Glomerular endothelial cell (primary cell): ENCODE measurements around the gene GTF3C6. TPM values are rescaled to one million over a fixed set of nuclear protein-coding genes. Genes with fewer than 3 reads are reported as not detected.
"Not testable (repeated sequence)": the region's sequence is repeated elsewhere in the genome, so short reads cannot be mapped to it uniquely, and the experiment has no call there.

Experiments used
- DNase-seq: peaks from one replicate; pipeline ENCODE4 v3.0.0-alpha.2; 2011; ENCODE audit warnings: low read depth, low spot score; ENCODE audit errors: extremely low read depth
- total RNA-seq: library from RNA; depleted of rRNA; stranded (reverse); fragments of >200 nt; gene quantifications from 2 replicates; pipeline ENCODE4 v1.2.3, GENCODE V29; 2015

GTF3C6 gene, protein sequence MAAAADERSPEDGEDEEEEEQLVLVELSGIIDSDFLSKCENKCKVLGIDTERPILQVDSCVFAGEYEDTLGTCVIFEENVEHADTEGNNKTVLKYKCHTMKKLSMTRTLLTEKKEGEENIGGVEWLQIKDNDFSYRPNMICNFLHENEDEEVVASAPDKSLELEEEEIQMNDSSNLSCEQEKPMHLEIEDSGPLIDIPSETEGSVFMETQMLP
- total RNA-seq, result 49.3 and 53.3 TPM in 2 replicates

- no peak for DNase-seq
These were observed at the start of gene GTF3C6 for GRCh38 chr6:110958329-110959192. Gene GTF3C6, plus strand, starts transcription at chr6:110958706. Its CDS starts 64 bp downstream, at chr6:110958770.

- DNase-seq, result no peak
These were observed 27.7 kb upstream of the GTF3C6 start for GRCh38 chr6:110930781-110931180.

DNA sequence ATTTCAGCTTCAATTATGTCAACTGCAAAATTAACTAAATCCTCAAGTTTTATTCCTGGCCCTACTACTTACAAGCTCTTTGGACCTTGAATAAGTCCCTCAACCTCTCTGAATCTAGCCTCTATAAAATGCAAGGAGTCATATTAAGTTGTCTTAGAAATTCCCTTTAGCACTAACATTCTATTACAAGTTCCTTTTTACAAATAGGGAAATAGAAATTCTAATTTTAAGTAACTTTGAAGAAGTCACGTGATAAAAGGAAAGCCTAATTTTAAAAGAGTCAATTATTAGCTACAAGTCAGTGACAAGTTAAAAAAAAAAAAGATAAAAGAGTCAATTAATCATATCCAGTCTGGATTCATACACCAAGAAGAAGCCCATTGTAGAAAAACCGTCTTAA is 24.6 kb upstream of the GTF3C6 start:
- no peak for DNase-seq

GRCh38 chr6:110934381-110934898 is 24.1 kb upstream of the GTF3C6 start:
- no peak for DNase-seq

- no peak for DNase-seq
These were observed 23.3 kb upstream of the GTF3C6 start for GRCh38 chr6:110935171-110935570.

DNA sequence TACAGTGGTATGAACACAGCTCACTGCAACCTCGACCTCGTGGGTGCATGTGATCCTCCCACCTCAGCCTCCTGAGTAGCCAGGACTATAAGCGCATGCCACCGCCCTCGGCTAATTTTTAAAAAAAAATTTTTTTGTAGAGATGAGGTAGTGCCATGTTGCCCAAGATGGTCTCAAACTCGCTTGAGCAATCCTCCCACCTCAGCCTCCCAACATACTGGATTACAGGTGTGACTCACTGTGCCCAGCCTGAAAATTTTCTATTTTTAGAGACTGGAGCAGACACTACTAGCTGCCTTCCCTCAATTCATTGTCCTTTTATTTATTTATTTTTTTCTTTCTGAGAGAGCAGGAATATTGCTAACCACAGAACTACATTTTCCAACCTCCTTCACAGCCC is 20.3 kb upstream of the GTF3C6 start:
- no peak for DNase-seq

GRCh38 chr6:110939429-110940200 is 18.9 kb upstream of the GTF3C6 start:
- no peak for DNase-seq

DNA sequence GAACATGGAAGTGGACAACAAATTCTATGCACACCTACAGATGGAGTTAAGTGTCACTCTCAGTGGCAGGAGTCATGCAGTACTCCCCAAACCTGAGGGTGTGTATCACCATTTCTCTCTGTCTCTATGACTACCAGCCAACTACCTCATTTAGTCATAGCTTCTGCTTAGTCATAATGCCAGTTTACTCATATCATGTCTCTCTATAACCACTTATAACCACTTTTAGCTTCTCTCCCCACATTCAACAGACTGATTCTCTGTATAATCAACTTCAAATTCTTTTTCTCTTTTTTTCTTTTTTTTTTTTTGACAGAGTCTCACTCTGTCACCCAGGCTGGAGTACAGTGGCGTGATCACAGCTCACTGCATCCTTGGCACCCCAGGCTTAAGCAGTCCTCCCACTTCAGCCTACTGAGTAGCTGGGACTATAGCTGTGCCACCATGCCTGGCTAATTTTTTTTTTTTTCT is 13.8 kb upstream of the GTF3C6 start:
- DNase-seq, result no peak

DNA sequence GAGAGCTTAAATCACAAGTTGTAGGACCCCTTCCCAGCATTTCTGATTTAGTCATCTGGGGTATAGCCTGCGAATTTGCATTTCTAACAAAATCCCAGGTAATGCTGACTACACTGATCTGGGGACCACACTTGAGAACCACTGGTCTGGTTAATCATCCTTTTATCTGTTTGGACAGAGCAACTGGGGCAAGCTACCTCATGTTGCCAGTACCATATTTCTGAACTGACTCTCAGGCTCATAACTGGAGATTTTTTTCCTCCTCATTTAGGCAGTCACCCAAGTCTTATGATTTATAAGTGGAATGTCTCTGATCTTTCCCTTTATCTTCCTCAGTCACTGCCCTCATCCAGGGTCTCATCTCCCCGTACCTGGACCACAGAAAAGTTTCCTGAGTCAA is 12.0 kb upstream of the GTF3C6 start:
- DNase-seq, result no peak

- no peak for DNase-seq
These were observed 8.7 kb upstream of the GTF3C6 start for GRCh38 chr6:110949679-110950285.

GRCh38 chr6:110950440-110950839 is 8.1 kb upstream of the GTF3C6 start:
- DNase-seq, result no peak

DNA sequence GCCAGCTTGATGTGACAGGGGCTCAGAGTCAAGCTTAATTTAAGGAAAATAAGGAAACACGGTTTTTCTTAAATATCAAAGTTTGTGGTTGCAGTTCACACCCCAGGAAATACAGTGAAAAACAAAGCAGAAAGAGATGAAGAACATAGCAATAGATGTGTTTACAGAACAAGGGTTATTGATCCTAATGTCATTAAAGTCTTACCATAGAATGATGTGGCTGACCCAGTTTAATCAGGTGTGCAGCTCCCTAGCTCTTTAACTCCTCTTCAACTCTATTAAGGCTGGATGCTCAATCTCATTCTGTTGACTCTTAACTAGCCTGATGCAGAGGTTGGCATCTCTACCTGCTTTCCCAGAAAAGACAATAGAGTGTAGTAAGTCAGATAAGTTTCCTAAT is 7.5 kb upstream of the GTF3C6 start:
- no peak for DNase-seq

DNA sequence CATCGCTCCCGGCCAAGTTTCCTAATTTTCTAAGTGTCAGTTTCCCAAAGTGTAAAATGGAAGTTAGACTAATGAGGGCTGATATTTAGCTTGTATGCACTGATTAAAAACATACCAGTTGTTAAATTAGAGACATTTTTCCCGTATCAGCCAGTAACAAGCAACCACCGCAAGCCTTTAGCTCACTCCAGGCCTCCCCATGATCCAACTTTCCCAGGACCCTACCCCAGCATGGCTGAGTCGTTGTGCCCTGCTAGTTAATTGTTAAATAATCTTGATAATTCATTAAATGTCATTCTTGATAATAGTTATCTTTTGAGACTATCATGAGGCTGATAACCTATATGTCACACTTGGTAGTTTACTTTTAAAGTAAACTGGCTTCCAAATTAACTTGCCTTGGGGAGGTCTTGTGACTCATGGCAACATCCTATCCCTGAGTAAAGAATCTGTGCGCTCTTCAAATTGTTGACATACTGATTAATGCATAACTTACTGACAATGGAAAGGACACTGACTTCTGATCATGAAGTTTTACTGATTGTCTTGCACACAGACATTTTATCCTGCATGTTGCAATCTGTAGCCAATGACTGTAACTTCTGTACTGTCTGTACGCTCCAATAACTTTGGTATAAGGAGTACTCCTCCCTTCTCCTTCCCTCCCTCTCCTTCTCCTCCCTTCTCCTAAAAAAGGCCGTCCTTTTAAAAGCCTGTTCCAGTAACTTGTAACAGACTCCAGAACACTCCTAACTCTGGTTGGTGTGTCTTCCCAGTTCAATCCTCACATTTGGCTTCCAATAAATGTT is 6.3 kb upstream of the GTF3C6 start:
- no peak for DNase-seq

GRCh38 chr6:110953633-110954303 is 4.7 kb upstream of the GTF3C6 start:
- no peak for DNase-seq

DNA sequence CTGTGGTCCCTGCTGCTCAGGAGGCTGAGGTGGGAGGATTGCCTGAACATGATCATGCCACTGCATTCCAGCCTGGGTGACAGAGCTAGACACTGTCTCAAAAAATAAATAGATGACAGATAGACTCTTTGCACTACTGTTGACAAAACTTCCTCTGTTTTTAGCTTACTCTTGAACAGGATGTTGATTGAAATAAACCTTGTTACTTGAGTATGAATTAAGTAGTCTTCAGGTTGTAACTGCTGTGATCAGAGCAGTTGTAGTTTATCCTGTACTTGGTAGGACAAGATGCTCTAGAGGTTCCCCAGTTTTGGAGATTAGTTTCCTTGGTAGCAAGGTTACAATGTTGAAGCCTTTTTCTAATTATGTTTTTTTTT is 1.5 kb downstream of the GTF3C6 start:
- DNase-seq, result no peak

DNA sequence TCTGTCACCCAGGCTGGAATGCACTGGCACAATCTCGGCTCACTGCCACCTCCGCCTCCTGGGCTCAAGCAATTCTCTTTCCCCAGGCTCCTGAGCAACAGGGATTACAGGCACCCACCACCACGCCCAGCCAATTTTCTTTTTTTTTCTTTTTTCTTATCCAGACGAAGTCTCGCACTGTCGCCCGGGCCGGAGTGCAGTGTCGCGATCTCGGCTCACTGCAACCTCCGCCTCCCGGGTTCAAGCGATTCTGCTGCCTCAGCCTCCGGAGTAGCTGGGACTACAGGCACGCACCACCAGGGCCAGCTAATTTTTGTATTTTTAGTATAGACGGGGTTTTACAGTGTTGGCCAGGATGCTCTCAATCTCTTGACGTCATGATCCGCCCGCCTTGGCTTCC is 4.1 kb downstream of the GTF3C6 start:
- DNase-seq, result not testable (repeated sequence)

- no peak for DNase-seq
These were observed 7.2 kb downstream of the GTF3C6 start for GRCh38 chr6:110965629-110966229.

DNA sequence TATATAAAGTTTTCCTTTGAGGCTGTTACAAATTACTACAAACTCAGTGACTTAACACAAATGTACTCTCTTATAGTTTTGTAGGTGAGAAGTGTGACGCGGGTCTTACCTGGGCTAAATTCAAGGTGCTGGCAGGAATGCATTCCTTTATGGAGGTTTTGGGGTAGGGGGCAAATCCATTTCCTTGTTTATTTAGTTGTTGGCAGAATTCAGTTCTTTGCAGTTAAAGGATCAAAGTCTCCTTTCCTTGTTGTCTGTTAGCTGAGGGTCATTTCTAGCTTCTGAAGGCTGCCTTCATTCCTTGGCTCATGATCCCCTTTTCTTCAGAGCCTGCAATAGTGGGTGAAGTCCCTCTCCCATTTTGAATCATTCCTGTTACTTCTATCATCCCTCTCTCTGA is 10.2 kb downstream of the GTF3C6 start:
- DNase-seq, result not testable (repeated sequence)

- DNase-seq, result no peak
These were observed 13.0 kb downstream of the GTF3C6 start for GRCh38 chr6:110971468-110971867.
